ENCODE results near the gene SPATC1L. TPM values are rescaled to one million over a fixed set of nuclear protein-coding genes. Genes with fewer than 3 reads are reported as not detected.

SPATC1L gene
- total and polyA plus RNA-seq, 2 donors (not counting 1 experiment from before 2014, with no cell fraction given): 11.4 to 15.4 TPM

GRCh38 chr21:46113497-46114176, 70.6 kb downstream of the SPATC1L start:
- ATAC-seq (ENCODE audit: low read depth): no peak
- no peak overlapping the region for H2AFZ ChIP-seq (ENCODE audit: insufficient read depth, low read depth, low read length, poor library complexity, severe bottlenecking)
- no peaks in the 10 kb centered on the region for H3K27me3 Mint-ChIP-seq
- WGBS (ENCODE audit: insufficient coverage): 91% methylated on average over 11 of the region's 16 CpGs
- H3K4me1 ChIP-seq (ENCODE audit: control insufficient read depth in 2 of 2, insufficient read depth in 2 of 2, low read length in 2 of 2): no peaks in the 10 kb centered on the region
- CTCF ChIA-PET: interaction anchor here (0.7 to 1.5 kb wide), 2 partner anchors 30 to 40 kb away, joined by 3 to 4 read pairs; no protein-coding TSS in a partner anchor
- H3K9ac ChIP-seq (ENCODE audit: low read length): no peak overlapping the region
- no peak for TF ChIP-seq EZH2 (IDR thresholded peaks at IDR 0.05; ENCODE audit: borderline replicate concordance, insufficient read depth, low read depth, low read length, poor library complexity, severe bottlenecking)
- no peak for TF ChIP-seq CTCF (IDR thresholded peaks at IDR 0.05)
- no peaks in the 10 kb centered on the region for H3K36me3 ChIP-seq (replicated peaks in 1 of 2; ENCODE audit: control extremely low read depth in 1 of 2, control insufficient read depth in 1 of 2, extremely low read depth in 1 of 2, insufficient read depth in 2 of 2, low read length in 1 of 2)
- H3K4me2 ChIP-seq (replicated peaks; ENCODE audit: low read depth, low read length, poor library complexity, severe bottlenecking): no peak overlapping the region
- no peaks in the 10 kb centered on the region for H4K20me1 ChIP-seq (ENCODE audit: control insufficient read depth, insufficient read depth, low read length, poor library complexity, severe bottlenecking)
- no peaks in the 10 kb centered on the region for H3K4me1 Mint-ChIP-seq
- no peak overlapping the region for H3K27ac Mint-ChIP-seq
- intact Hi-C loops (cut with micrococcal nuclease): no loop called here
- H3K4me3 ChIP-seq (ENCODE audit: control extremely low read depth in 1 of 5, extremely low read depth in 1 of 5, insufficient read depth in 1 of 5, low read depth in 2 of 5, low read length in 4 of 5): no peak overlapping the region
- POLR2A ChIA-PET: no interaction called here
- DNase-seq: no peak
- H3K79me2 ChIP-seq (ENCODE audit: control insufficient read depth, insufficient read depth, low read length): no peaks in the 10 kb centered on the region
- H3K27me3 ChIP-seq (replicated peaks in 1 of 4; ENCODE audit: control extremely low read depth in 1 of 4, control insufficient read depth in 3 of 4, insufficient read depth in 4 of 4, low read length in 3 of 4): no peaks in the 10 kb centered on the region
- no peak overlapping the region for H3K27ac ChIP-seq (ENCODE audit: low read length in 2 of 2)
- no peak overlapping the region for H3K4me3 Mint-ChIP-seq
- H3K9me3 Mint-ChIP-seq (ENCODE audit: insufficient read depth): no peaks in the 10 kb centered on the region
- H3K9me3 ChIP-seq (ENCODE audit: control extremely low read depth in 1 of 3, control insufficient read depth in 2 of 3, insufficient read depth in 1 of 3, low read length in 2 of 3): peaks cover 0 to 44% (median 0%) of the 10 kb centered on the region in 3 donors

GRCh38 chr21:46112725-46113215, 71.5 kb downstream of the SPATC1L start:
- no peaks in the 10 kb centered on the region for H3K4me1 ChIP-seq (ENCODE audit: control insufficient read depth in 2 of 2, insufficient read depth in 2 of 2, low read length in 2 of 2)
- ChIA-PET POLR2A (no interaction called here), CTCF (interaction anchor here (1.5 kb wide), 1 partner anchor 31 kb away, joined by 3 read pairs; no protein-coding TSS in a partner anchor)
- H3K36me3 ChIP-seq (replicated peaks in 1 of 2; ENCODE audit: control extremely low read depth in 1 of 2, control insufficient read depth in 1 of 2, extremely low read depth in 1 of 2, insufficient read depth in 2 of 2, low read length in 1 of 2): no peaks in the 10 kb centered on the region
- no peak overlapping the region for H3K4me3 ChIP-seq (ENCODE audit: control extremely low read depth in 1 of 5, extremely low read depth in 1 of 5, insufficient read depth in 1 of 5, low read depth in 2 of 5, low read length in 4 of 5)
- H3K27ac ChIP-seq (ENCODE audit: low read length in 2 of 2): no peak overlapping the region
- DNase-seq (no peak), ATAC-seq (ENCODE audit: low read depth) (no peak)
- Mint-ChIP-seq H3K27me3 (no peaks in the 10 kb centered on the region), H3K4me3 (no peak overlapping the region), H3K27ac (no peak overlapping the region), H3K4me1 (no peaks in the 10 kb centered on the region), H3K9me3 (ENCODE audit: insufficient read depth) (peaks cover 2% of the 10 kb centered on the region)
- no peaks in the 10 kb centered on the region for H4K20me1 ChIP-seq (ENCODE audit: control insufficient read depth, insufficient read depth, low read length, poor library complexity, severe bottlenecking)
- no peak overlapping the region for H3K9ac ChIP-seq (ENCODE audit: low read length)
- no peaks in the 10 kb centered on the region for H3K79me2 ChIP-seq (ENCODE audit: control insufficient read depth, insufficient read depth, low read length)
- TF ChIP-seq EZH2 (IDR thresholded peaks at IDR 0.05; ENCODE audit: borderline replicate concordance, insufficient read depth, low read depth, low read length, poor library complexity, severe bottlenecking) (no peak), CTCF (IDR thresholded peaks at IDR 0.05) (no peak)
- intact Hi-C loops (cut with micrococcal nuclease): no loop called here
- H3K27me3 ChIP-seq (replicated peaks in 1 of 4; ENCODE audit: control extremely low read depth in 1 of 4, control insufficient read depth in 3 of 4, insufficient read depth in 4 of 4, low read length in 3 of 4): no peaks in the 10 kb centered on the region
- H3K9me3 ChIP-seq (ENCODE audit: control extremely low read depth in 1 of 3, control insufficient read depth in 2 of 3, insufficient read depth in 1 of 3, low read length in 2 of 3): peaks cover 0 to 45% (median 5%) of the 10 kb centered on the region in 3 donors
- 93% methylated on average over 20 of the region's 20 CpGs for WGBS (ENCODE audit: insufficient coverage)
- H3K4me2 ChIP-seq (replicated peaks; ENCODE audit: low read depth, low read length, poor library complexity, severe bottlenecking): no peak overlapping the region
- H2AFZ ChIP-seq (ENCODE audit: insufficient read depth, low read depth, low read length, poor library complexity, severe bottlenecking): no peak overlapping the region

All from B cell (primary cell).